HG03039 (cell line): ENCODE measurements around the gene CLDND2.

Experiments used
- ATAC-seq: cut with Tn5 transposase; IDR thresholded peaks from one replicate; pipeline ENCODE4 v1.9.1; 2021; ENCODE audit warnings: mild to moderate bottlenecking, moderate library complexity; ENCODE audit not compliant: unreplicated experiment

Gene CLDND2

DNA sequence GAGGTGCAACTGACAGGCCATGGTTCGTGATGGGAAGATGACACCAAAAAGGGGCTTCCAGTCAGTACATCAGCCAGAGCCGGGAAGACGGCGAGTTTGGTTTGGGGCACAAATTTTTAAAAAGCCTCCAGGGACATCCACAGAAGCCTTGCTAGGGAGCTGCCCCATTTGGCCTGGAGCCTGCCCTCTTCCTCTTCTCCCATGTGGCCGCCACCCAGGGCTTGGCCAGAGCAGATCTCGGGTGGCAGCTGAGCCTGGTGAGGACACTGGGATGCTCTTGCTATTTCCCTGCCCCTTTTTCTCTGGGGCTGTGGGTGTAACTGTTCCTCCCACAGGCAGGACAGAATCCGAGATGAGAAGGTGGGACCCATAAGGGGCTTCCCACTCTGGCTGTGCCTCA is 10.9 kb downstream of the CLDND2 start:
- ATAC-seq, result no peak

DNA sequence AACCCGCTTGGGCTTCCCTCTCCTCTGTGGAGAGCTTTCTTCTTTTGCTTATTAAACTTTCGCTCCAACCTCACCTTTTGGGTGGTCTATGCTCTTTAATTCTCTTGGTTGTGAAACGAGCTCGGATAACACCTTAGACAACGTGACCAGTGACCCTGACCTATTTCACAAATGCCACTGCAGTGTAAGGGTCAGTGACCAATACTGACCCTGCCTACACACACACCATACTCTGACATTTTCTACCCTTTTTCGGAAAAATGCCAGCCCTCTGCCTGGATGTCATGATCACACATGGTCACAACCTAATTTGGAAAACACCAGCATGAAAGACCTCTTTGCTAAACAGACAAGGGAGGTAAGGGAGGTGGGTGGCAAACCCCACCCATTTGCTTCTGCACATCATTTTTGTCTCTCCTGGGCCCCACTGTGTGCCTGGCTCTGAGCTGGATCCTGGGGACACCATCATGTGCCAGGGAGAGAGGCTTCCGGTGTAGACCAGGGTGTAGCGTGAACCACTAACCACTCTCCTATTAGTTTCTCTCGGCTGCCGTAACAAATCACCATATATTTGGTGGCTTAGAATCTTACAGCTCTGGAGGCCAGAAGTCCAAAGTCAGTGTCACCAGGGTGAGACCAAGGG is 12.5 kb downstream of the CLDND2 start:
- no peak for ATAC-seq

DNA sequence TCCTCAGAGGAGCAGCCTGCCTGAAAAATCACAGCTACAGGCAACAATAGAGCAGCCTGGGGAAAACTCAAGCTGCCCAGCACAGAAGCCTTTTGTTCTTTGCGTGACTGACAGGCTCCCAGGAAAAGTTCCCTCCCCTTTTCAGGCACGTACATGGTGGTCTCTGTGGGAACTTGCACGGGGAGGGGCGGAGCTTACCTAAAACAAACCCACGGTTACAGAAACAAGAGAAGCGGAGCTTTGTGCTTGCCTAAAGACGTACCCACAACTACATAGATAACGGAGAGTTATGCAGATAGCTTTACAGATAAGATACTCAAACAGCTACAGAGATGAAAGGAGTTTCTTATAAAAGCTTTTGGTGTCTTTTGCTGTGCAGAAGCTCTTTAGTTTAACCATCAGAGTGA is 14.1 kb downstream of the CLDND2 start:
- no peak for ATAC-seq

DNA sequence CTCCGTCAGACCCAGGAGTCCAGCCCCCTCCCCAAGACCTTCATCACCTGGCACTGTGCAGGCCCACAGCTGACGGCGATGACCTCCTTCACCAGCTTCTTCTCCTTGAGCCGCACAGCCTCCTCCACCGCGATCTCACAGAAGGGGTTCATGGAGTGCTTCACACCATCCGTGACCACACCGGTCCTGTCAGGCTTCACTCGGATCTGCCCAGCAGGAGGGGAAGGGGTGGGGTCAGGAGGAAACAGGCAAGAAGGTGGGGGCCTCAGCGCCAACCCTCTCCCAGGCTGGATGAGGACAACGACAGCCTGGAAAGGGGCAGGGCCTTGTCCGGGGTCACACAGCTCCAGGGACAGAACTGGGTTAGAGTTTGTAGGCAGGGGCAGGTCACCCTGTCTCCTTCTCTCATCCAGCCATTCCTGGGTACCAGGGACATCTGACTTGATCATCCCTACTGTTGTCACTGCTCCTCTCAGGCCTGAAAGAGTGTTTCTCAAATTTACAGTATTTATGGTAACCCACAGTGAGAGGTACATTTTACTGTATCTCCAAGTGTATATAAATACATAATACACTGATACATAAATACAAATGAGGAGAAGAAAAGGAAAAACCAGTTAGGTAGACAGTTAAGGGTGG is 14.6 kb downstream of the CLDND2 start:
- no peak for ATAC-seq

DNA sequence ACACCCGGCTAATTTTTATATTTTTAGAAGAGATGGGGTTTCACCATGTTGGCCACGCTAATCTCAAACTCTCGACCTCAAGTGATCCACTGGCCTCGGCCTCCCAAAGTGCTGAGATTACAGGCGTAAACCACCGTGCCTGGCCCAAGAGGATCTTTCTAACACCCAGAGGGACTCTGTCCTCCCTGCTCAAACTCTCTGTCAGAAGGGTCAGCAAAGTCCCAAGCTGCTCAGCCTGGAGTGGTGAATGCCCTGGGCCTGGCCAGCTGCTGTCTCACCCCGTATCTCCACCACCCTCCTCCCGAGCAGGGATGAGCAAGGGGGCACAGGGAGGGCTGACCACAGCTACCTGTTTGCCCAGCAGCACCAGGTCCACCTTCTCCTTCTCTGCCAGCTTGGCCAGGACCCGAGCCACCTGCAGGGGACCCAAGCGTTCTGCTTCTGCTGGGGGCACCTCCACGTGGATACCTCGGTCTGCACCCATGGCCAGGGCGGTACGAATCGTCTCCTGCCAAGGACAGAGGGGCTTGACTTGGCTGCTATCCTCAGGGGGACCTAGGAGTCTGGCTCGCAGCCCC is 15.9 kb downstream of the CLDND2 start:
- no peak for ATAC-seq

DNA sequence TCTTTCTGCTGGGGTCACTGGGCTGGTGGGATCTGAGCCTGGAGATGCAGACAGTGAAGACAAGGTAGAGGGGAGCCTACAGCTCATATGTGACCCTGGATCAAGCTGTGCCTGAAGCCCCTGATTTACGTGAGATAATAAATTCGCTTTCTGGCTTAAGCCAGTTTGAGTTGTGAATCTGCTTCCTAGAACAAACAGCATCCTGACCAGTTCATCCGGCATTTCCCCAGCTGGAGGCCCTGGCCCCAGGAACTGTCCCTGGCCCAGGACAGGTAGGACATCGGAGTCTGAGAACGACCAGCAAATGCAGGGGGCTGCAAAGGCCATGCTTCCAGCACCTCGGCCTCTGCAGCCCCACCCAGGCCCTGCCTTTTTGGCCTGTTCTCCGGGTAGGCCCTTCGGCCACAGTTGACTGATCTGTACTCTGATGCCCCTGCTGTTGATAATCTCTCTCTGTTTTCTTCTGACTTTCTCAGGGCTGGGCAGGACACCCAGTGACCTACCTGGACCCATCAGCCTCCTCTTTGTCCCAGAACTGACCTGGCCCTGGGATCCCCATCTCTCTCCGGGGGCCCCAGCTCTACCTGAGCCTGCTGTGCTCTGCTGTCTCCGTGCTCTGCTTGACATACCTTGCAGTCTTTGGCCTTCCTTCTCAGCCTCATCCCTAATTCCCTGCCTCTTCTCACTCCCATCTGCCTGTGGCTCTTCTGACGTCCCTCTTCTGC is 17.4 kb downstream of the CLDND2 start:
- no peak for ATAC-seq

DNA sequence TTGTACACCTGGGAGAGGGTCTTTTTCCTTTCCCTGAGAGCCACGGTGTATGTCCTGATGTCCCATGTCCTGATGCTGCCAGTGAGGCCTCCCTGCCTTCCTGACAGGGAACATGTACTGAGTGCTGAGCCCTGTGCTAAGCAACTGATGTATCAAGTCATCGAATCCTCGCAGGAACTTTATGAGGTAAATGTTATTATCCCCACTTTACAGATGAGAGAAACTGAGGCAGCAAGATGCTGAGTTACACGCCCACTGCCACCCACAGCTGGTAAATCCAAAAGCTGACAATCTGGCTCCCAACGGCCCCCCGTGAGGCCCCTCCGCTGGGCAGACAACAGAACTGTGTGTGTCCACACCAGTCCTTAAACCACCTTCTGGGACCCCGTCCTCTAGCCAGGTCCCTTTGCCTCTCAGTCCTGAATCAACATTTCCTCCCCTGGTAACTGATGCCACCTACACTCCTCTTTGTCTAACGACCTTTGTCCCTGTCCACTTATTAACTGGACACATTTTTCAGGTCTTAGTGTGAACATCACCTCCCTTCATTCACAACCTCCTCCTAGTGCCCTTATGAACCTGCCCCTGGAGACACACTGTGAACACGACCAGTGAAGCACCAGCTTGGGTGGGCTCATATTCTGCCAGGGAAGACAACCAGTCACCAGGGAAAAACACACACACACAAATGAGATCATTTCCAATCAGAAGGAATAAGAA is 21.4 kb downstream of the CLDND2 start:
- ATAC-seq, result no peak

DNA sequence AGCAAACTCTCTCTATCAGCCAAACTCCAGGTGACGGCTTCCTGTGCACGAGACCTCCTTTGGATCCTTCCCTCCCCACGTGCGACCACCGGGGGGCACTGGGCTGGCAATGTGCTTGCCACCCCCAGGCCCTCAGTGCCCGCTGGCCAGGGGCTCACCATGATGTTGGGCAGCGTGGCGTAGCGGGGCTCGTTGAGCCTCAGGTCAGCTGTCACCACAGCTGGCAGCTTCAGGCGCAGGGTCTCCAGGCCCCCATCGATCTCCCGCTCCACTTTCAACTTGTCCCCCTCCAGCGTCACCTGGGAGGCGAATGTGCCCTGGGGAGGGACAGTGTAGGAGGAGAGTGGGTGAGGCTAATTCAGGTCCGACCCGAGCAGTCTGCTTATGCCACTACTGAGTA is 22.1 kb downstream of the CLDND2 start:
- ATAC-seq, result no peak

DNA sequence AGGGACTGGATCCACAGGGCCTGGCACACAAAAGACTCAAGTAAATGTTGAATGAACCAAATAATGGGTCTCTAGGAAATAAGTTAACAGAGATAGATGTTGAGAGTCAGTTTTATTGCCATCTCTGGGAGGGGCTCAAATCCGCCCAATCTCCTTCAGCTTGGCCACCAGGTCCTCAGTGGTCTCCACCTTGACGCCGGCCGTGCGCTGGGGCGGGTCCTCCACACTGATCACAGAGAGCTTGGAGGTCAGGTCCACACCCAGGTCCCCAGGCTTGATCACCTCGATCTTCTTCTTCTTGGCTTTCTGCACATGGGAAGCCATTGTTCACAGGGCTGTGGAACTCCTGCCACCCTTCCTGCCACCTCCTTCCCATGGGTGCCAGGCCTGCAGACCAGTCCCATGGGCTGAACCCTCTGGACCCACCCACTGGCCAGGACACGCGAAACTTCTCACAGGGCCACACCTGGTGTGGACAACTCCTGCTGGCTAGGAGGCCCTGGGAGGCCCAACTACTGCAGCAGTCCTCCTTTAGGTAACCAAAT is 23.7 kb downstream of the CLDND2 start:
- ATAC-seq, result no peak

DNA sequence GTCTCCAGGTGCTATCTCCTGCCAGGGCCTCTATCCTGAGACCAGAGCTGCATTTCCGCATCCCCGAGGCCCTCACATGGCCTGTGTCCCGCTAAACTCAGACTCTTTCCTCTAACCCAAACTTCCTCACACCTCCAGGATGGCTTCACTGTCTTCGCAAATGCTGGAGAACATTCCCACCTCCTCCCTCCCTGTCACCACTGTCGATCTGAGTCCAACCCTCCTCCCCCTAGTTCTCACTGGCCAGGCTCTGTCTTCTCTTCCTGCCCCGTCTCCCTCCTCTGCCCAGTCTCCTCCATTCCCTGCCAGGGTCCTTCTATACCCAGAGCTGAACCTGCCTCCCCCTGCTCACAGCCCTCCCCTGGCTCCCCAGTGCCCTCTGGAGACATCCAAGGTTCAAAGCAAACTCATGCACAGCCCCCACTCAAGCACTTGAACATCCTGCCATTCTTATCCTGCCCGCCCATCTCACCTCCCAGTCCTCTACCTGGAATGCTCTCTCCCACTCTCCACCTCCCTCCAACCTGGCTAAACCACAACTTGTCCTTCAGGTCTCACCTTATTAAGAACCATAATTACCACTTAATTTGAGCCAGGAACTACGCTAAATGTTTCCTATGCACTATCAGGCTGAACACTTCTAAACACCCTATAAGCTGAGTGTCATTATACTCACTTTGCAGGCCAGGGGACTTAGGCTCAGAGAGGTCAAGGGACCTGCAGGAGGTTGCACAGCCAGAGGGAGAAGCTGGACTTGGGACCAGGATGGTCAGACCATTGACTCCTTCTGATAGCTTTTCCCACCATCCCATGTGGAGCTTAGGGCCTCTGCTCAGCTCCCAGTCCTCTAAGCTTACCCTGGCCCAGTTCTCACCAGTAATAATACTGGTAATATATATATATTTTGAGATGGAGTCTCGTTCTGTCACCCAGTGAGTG is 25.9 kb downstream of the CLDND2 start:
- ATAC-seq, result no peak

DNA sequence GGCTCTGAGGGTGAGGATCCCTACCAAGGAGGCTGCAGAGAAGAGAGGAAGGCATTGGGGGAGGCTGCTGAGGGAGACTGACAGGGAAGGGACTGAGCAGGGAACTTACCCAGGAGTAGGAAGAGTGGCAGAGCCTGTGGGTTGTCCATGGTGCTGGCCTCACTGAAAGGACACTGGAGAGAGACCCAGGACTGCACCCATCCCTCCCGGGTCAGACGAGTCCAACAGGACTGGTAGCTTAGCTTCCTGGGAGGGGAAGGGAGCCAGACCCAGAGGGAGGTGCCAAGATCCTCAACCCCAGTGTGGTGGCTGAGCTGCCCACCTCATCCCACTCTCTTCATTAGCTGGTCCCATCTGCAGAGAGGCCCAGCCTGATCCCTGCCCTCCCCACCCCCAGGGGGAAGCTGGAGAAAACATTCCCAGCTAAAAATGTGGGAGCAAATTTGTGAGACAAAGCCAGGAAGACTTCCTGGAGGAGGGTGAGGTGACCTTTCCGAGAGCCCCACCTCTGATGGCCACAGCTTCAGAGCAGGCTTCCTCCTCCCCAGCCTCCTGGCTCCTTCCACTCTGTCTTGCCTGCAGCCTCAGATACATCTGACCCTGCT is 26.7 kb downstream of the CLDND2 start, which contains the start of gene VSIG10L:
VSIG10L (minus strand) TSS at position 164 of the 605 bp plus-strand sequence; CDS start at position 149, 15 bp downstream.
- no peak for ATAC-seq

DNA sequence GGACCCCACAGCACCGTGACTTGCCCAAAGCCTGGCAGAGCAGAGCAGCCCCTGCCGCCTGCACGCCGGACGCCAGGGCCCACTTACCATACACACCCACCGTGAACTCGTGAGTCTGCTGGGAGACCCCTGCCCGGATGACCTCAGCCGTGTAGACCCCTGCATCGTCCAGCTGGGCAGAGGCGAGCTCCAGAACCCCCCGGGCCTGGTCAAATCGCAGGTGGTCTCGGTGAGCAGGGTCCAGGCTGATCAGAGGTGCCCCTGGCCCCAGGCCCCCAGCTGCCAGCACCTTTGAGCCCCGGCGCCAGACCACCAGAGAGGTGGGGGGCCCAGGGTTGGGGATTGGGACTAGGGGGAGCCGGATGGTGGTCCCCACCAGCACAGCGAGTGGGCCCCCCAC is 27.7 kb downstream of the CLDND2 start:
- no peak for ATAC-seq

DNA sequence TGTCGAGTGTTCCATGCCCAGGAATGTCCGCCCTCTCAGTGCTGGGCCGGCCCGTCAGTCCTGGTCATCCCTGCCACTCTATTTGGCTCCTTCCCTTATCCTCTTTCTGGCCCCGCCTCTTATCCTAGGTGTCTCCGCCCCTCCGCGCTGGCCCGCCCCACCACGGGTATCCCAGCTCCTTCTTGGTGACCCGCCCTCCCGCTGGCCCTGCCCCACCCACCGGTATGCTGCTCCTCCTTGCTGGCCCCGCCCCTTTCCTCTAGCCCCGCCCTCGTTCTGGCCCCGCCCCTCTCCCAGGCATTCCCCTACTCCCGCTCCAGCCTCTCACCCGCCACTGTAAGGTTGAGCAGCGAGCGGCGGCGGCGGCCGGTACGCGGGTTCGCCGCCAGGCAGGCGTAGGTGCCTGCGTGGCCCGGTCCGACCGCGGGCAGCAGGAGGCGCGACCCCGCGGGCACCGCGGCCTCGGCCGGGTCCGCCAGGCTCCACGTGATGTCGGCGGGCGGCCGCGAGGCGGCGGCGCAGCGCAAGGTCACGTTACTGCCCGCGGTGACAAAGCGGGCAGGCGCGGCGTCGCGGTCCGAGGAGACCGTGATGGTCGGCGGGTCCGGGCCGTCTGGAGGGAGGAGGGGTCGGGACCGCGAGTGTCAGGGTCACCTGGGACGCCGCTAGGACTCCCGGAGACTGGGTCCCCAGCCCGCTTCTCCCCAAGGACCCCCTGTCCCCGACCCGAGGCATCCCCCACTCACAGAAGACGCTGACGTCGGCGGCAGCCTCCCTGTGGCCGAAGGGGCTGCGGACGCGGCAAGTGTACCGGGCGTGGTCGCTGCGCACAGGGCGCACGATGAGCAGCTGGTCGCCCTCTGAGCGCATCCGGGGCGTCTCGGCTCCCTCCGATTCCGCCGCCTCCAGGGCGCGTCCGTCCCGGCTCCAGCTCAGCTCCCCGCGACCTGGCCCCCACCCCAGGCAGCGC is 28.8 kb downstream of the CLDND2 start:
- peak; percentile 70 for ATAC-seq

DNA sequence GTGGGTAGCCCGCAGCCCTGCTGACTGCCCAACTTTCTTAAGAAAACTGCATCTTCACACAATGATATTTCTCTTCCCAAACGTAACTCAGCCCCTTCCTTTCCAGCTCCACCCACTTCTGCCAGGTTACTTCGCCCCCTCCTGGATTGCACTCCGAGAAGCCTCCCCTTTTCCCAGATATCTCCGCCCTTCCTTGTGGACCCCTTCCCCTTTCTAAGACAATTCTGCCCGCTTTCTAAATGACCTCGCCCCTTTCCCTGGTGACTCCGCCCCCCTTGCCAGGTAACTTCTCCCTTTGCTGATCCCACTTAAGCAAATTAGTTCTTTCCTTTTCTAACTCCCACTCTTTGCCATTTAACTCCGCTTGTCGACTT is 29.5 kb downstream of the CLDND2 start:
- ATAC-seq, result no peak

DNA sequence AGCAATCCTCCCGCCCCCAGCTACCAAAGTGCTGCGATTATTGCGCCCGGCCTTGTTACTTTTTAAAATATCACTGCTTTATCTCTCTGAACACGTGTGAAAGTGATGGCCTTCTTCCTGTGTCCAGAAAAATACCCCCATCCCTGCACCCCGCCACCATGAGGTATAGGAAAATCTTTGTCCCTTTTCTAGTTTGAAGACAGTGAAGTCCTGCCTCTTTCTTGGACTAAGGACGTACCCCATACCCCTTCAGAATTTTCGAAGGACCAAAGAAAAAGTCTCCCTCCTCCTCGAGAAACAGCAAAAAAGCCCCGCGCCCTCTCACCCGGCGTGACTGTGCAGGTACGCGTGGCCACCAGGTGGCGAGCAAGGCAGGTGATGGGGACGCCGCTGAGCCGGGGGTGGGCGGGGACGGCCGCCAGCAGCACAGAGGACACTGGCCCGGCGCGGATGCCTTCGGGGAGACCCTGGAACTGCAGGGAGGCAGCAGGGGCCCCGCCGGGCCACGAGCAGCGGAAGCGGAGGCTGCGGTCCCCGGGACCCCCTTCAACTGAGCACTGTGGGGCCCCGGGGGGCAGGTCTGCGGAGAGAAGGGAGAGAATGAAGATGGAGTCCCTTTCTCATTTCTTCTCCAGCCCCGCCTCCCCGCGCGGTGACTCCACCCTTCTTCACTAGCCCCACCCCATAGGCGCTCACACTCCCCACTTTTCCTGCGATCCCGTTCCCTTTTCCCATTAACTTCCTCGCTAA is 30.1 kb downstream of the CLDND2 start:
- ATAC-seq, result peak; percentile 40

DNA sequence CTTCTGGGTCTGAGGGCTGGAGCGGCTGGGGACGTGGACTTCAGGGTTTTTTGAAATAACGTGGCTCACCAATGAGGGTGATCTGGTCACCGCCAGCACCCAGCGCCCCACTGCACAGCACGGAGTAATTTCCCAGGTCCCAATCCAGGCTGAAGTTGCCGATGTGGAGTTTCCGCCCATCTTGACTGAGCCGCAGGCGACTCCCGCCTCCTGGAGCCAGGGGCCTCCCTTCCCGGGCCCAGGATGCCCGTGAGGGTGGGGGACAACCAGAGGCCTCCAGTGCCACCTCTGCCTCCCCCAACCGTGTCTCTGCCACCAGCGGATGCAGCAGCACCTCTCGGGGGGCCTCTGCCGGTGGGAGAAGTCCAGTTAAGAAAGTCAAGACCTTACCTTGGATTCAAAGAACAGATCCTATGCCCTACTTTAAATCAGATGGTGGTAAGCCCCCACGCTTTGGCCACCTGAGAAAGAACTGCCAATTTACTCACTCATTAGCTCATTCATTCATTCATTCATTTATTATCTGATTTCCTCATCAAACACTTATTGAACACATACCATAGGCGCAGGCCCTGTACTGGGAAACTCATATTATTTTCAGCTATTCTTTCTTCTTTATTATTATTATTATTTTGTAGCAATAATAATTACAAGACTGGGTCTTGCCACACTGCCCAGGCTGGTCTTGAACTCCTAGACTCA is 30.8 kb downstream of the CLDND2 start:
- no peak for ATAC-seq
